ENCODE data around the gene SLC48A1. TPM values are rescaled to one million over a fixed set of nuclear protein-coding genes. Genes with fewer than 3 reads are reported as not detected.

SLC48A1 gene
- total and polyA plus RNA-seq, 10 of the 15 experiments (the other 5 are each of a cell fraction or from before 2014, with no cell fraction given) = 1.1 to 4.9 (median 1.9) TPM

DNA sequence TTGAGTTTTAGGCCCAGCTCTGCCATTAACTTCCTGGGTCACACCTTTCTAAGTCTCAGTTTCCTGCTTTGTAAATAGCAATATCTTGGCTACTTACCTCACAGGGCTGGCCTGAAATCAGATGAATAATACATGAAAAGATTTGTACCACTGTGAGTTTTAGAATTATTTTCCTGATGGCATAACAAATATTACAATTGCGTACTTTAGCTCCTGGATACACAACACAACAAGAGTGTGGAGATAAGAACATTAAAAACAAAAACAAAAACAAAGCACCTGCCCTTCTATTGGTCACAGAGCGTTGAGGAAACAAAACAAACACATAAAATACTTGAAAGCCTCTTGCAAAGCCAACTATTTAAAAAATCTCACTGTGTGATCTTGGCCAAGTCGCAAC lies 51.6 kb downstream of the SLC48A1 start:
- Histone ChIP-seq H3K9ac (ENCODE audit: control insufficient read depth, insufficient read depth, low read length) (no peak overlapping the region), H2AFZ (ENCODE audit: control insufficient read depth, low read depth, low read length) (no peak overlapping the region; the same call in 1 of the 2 replicates), H4K20me1 (ENCODE audit: control insufficient read depth, insufficient read depth) (no peaks in the 10 kb centered on the region), H3K4me2 (ENCODE audit: control insufficient read depth, insufficient read depth) (no peak overlapping the region), H3K27ac (ENCODE audit: control insufficient read depth, insufficient read depth) (no peak overlapping the region), H3K27me3 (replicated peaks in 1 of 2; ENCODE audit: control insufficient read depth in 2 of 2, insufficient read depth in 2 of 2, low read length in 1 of 2) (peaks cover 0 to 4% of the 10 kb centered on the region in 2 experiments; a peak in 3 of 4 replicates), H3K79me2 (ENCODE audit: control insufficient read depth, insufficient read depth, low read length) (no peaks in the 10 kb centered on the region), H3K36me3 (ENCODE audit: control insufficient read depth in 2 of 2, insufficient read depth in 2 of 2, low read length in 1 of 2) (no peaks in the 10 kb centered on the region), H3K4me1 (ENCODE audit: control insufficient read depth, insufficient read depth, low read length) (peaks cover 30% of the 10 kb centered on the region), H3K9me3 (replicated peaks; ENCODE audit: control insufficient read depth, insufficient read depth, low read length) (no peaks in the 10 kb centered on the region), H3K4me3 (no peak overlapping the region)
- TF ChIP-seq NFYA (IDR thresholded peaks at IDR 0.05; ENCODE audit: borderline replicate concordance, low read depth, low read length) = no peak
- ATAC-seq = no peak
- ChIA-PET CTCF (no interaction called here), SMC1A (ENCODE audit: uncharacterized antibody, unreplicated experiment) (interaction anchor here (0.9 kb wide), 1 partner anchor 18 kb away, joined by 4 read pairs; no protein-coding TSS in a partner anchor), POLR2A (interaction anchor here (0.9 kb wide), 1 partner anchor 9 kb away, joined by 4 read pairs; no protein-coding TSS in a partner anchor), RAD21 (ENCODE audit: unreplicated experiment) (no interaction called here)
- intact Hi-C loops (cut with micrococcal nuclease; ENCODE audit: unreplicated experiment) = no loop called here
- FAIRE-seq = no peak
- in situ Hi-C loops (cut with MboI) = no loop called here
- BruUV-seq (replicated peaks) = no TSS peak
- DNase-seq (ENCODE audit: low read depth, low spot score) = no peak
- 71% methylated on average over 3 of the region's 3 CpGs for WGBS (ENCODE audit: insufficient coverage, insufficient replicate concordance, low lambda C conversion rate, missing lambda C conversion rate)

DNA sequence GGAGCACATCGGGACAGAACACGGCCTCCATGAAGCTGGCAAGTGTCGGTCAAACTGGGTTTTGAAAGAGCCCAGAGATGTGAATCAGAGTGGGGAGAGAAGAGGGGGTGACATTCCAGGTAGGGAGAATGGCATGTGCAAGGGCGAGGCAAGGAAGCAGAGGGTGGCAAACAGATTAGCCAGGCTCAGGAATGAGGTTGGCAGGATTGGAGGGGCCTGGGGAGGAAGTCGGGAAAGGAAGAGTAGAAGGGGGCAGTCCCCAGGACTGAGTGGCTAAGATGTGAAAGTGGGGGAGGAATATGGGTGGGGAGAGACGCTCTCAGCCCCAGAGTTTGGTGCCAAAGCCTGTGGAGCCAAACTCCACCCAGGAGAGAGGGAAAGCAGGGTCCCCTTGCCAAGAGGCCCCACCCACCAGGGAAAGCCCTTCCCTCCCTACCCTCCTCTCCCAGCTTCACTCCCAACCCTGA lies 52.2 kb downstream of the SLC48A1 start:
- RAD21 ChIA-PET (ENCODE audit: unreplicated experiment) = no interaction called here
- H3K36me3 ChIP-seq (ENCODE audit: control insufficient read depth in 2 of 2, insufficient read depth in 2 of 2, low read length in 1 of 2) = no peaks in the 10 kb centered on the region
- in situ Hi-C loops (cut with MboI) = no loop called here
- no peak overlapping the region for H3K9ac ChIP-seq (ENCODE audit: control insufficient read depth, insufficient read depth, low read length)
- H3K27me3 ChIP-seq (replicated peaks in 1 of 2; ENCODE audit: control insufficient read depth in 2 of 2, insufficient read depth in 2 of 2, low read length in 1 of 2) = peaks cover 0 to 2% of the 10 kb centered on the region in 2 experiments; a peak in 3 of 4 replicates
- no peaks in the 10 kb centered on the region for H4K20me1 ChIP-seq (ENCODE audit: control insufficient read depth, insufficient read depth)
- SMC1A ChIA-PET (ENCODE audit: uncharacterized antibody, unreplicated experiment) = no interaction called here
- CTCF ChIA-PET = no interaction called here
- no peak overlapping the region for H3K4me3 ChIP-seq
- POLR2A ChIA-PET = no interaction called here
- H3K4me1 ChIP-seq (ENCODE audit: control insufficient read depth, insufficient read depth, low read length) = peaks cover 28% of the 10 kb centered on the region
- H3K27ac ChIP-seq (ENCODE audit: control insufficient read depth, insufficient read depth) = no peak overlapping the region
- no TSS peak for BruUV-seq (replicated peaks)
- no peak overlapping the region for H3K4me2 ChIP-seq (ENCODE audit: control insufficient read depth, insufficient read depth)
- intact Hi-C loops (cut with micrococcal nuclease; ENCODE audit: unreplicated experiment) = no loop called here
- FAIRE-seq = no peak
- H3K79me2 ChIP-seq (ENCODE audit: control insufficient read depth, insufficient read depth, low read length) = no peaks in the 10 kb centered on the region
- no peaks in the 10 kb centered on the region for H3K9me3 ChIP-seq (replicated peaks; ENCODE audit: control insufficient read depth, insufficient read depth, low read length)
- no peak for ATAC-seq
- WGBS (ENCODE audit: insufficient coverage, insufficient replicate concordance, low lambda C conversion rate, missing lambda C conversion rate) = 82% methylated on average over 6 of the region's 6 CpGs
- H2AFZ ChIP-seq (ENCODE audit: control insufficient read depth, low read depth, low read length) = no peak overlapping the region
- no peak for TF ChIP-seq CHD1 (IDR thresholded peaks at IDR 0.05; ENCODE audit: low read depth, low read length)
- TF ChIP-seq, protein P1, sequence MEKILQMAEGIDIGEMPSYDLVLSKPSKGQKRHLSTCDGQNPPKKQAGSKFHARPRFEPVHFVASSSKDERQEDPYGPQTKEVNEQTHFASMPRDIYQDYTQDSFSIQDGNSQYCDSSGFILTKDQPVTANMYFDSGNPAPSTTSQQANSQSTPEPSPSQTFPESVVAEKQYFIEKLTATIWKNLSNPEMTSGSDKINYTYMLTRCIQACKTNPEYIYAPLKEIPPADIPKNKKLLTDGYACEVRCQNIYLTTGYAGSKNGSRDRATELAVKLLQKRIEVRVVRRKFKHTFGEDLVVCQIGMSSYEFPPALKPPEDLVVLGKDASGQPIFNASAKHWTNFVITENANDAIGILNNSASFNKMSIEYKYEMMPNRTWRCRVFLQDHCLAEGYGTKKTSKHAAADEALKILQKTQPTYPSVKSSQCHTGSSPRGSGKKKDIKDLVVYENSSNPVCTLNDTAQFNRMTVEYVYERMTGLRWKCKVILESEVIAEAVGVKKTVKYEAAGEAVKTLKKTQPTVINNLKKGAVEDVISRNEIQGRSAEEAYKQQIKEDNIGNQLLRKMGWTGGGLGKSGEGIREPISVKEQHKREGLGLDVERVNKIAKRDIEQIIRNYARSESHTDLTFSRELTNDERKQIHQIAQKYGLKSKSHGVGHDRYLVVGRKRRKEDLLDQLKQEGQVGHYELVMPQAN (conservative IDR thresholded peaks at IDR 0.05) = no peak
- no peak for TF ChIP-seq MEF2A (IDR thresholded peaks at IDR 0.05; ENCODE audit: insufficient read depth, low read depth, low read length)
- no peak for DNase-seq (ENCODE audit: low read depth, low spot score)
